ENCODE results near the gene ADARB2.

DNA sequence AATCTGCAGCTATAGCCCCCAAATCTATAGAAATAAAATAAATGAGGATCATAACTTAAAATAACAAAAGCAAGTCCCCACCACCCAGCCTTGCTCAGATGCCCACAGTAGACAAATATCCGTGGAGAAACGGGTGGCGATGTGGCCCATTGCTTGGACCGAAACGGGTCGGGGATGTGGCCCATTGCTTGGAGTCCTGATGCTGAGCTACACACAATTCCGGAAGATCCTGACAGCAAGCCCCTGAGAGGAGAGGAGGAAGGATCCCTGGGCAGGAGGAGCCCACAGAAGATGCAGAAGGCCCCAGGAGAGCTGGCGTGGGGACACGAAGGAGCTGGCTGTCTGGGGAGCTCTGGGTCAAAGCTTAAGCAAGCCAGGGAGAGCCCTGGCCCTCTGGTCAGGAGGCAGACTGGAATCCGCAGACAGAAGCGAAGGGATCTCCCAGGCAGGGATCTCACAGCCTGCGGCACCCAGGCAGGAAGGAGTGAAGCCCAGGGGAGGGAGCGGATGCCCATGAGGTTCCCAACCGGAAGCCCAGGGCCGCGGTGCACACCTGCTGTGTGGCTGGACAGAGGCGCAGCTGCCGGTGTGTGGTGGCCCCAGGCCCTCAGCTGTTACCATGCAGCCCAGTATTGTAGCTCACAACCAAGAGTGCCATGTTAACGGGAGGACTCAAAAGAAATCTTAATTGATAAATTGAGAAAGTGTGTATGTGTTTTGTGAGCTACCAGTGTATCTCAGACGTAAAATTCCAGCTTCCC, 138.8 kb downstream of the ADARB2 start:
- TF ChIP-seq HNF4G (IDR thresholded peaks at IDR 0.05) = no peak
- TF ChIP-seq, protein P1, sequence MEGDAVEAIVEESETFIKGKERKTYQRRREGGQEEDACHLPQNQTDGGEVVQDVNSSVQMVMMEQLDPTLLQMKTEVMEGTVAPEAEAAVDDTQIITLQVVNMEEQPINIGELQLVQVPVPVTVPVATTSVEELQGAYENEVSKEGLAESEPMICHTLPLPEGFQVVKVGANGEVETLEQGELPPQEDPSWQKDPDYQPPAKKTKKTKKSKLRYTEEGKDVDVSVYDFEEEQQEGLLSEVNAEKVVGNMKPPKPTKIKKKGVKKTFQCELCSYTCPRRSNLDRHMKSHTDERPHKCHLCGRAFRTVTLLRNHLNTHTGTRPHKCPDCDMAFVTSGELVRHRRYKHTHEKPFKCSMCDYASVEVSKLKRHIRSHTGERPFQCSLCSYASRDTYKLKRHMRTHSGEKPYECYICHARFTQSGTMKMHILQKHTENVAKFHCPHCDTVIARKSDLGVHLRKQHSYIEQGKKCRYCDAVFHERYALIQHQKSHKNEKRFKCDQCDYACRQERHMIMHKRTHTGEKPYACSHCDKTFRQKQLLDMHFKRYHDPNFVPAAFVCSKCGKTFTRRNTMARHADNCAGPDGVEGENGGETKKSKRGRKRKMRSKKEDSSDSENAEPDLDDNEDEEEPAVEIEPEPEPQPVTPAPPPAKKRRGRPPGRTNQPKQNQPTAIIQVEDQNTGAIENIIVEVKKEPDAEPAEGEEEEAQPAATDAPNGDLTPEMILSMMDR (IDR thresholded peaks at IDR 0.05; ENCODE audit: low read depth, low read length, missing input control) = no peak
- TF ChIP-seq YY1 (IDR thresholded peaks at IDR 0.05) = no peak
- TF ChIP-seq GABPA (IDR thresholded peaks at IDR 0.05 in 1 of 2, conservative IDR thresholded peaks at IDR 0.05 in 1 of 2) = no peak
- no peak for TF ChIP-seq JUND (IDR thresholded peaks at IDR 0.05)
- no peak for TF ChIP-seq FOXA1 (IDR thresholded peaks at IDR 0.05)
- TF ChIP-seq RAD21 (IDR thresholded peaks at IDR 0.05) = no peak
